Measurements from ENCODE around the gene DSC2. TPM values are rescaled to one million over a fixed set of nuclear protein-coding genes. Genes with fewer than 3 reads are reported as not detected.

The DSC2 gene
- total and polyA plus RNA-seq, 7 donors = 1.9 to 42.1 (median 3.3) TPM

DNA sequence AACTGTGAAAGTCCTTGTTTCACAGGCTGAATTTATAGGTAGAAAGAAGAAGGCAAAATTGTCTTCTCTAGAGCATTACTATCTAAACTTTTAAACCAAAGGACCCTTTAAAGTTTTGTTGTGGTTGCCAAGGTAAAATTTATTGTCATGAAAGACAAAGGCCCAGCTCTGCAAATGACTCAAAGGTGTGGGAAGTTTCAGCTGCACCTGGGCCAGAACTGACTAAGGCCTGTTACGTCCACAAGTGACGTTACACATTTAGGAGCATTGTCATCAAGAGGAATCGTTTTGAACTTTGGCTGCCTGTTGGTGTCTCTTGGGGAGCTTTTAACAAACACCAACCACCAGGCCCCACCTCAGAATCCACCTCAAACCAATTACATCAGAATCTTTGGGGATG, 51.6 kb downstream of the DSC2 start:
- no peak overlapping the region for H3K4me3 ChIP-seq
- no peak for DNase-seq
- H3K9me3 ChIP-seq = no peaks in the 10 kb centered on the region
- H3K27ac ChIP-seq = no peak overlapping the region
- TF ChIP-seq POLR2A (IDR thresholded peaks at IDR 0.05) (no peak), EP300 (IDR thresholded peaks at IDR 0.05) (no peak), POLR2AphosphoS5 (IDR thresholded peaks at IDR 0.05) (no peak)
- TF ChIP-seq, protein P1, sequence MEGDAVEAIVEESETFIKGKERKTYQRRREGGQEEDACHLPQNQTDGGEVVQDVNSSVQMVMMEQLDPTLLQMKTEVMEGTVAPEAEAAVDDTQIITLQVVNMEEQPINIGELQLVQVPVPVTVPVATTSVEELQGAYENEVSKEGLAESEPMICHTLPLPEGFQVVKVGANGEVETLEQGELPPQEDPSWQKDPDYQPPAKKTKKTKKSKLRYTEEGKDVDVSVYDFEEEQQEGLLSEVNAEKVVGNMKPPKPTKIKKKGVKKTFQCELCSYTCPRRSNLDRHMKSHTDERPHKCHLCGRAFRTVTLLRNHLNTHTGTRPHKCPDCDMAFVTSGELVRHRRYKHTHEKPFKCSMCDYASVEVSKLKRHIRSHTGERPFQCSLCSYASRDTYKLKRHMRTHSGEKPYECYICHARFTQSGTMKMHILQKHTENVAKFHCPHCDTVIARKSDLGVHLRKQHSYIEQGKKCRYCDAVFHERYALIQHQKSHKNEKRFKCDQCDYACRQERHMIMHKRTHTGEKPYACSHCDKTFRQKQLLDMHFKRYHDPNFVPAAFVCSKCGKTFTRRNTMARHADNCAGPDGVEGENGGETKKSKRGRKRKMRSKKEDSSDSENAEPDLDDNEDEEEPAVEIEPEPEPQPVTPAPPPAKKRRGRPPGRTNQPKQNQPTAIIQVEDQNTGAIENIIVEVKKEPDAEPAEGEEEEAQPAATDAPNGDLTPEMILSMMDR (IDR thresholded peaks at IDR 0.05) = no peak
- 85 to 89% methylated on average over 3 of the region's 3 CpGs for WGBS, 2 donors
- no peaks in the 10 kb centered on the region for H3K4me1 ChIP-seq
- no peaks in the 10 kb centered on the region for H3K27me3 ChIP-seq
- intact Hi-C loops (cut with DNase I) = no loop called here
- H3K36me3 ChIP-seq = no peaks in the 10 kb centered on the region

DNA sequence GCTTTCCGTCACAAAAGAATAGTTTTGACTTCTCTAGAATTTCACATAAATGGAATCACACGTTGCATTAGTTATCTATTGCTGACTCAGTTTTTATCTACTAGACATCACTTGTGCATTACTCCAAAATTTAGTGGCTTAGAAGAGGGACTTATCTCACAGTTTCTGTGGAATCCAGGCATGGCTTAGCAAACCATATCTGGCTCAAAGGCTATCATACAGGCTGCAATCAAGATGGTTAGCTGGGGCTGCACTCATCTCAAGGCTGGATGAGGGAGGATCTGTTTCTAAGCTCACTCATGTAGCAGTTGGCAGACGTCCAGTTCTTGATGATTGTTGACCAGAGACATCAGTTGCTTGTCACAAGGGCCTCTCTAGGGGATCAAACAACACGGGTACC, 53.0 kb downstream of the DSC2 start:
- no peaks in the 10 kb centered on the region for H3K9me3 ChIP-seq
- WGBS, 2 donors = 45 to 59% methylated on average over 4 of the region's 4 CpGs
- DNase-seq = no peak
- TF ChIP-seq EP300 (IDR thresholded peaks at IDR 0.05) = no peak
- TF ChIP-seq, protein P1 (IDR thresholded peaks at IDR 0.05) = no peak
- TF ChIP-seq POLR2AphosphoS5 (IDR thresholded peaks at IDR 0.05) = no peak
- no peak for TF ChIP-seq POLR2A (IDR thresholded peaks at IDR 0.05)
- H3K4me1 ChIP-seq = no peaks in the 10 kb centered on the region
- no peaks in the 10 kb centered on the region for H3K36me3 ChIP-seq
- H3K27ac ChIP-seq = no peak overlapping the region
- H3K4me3 ChIP-seq = no peak overlapping the region
- H3K27me3 ChIP-seq = peaks cover 0 to 5% (median 1%) of the 10 kb centered on the region in 3 donors
- intact Hi-C loops (cut with DNase I) = no loop called here

- Histone ChIP-seq H3K27ac (no peak overlapping the region), H3K36me3 (no peaks in the 10 kb centered on the region), H3K9me3 (no peaks in the 10 kb centered on the region), H3K4me3 (no peak overlapping the region), H3K27me3 (peaks cover 0 to 14% (median 3%) of the 10 kb centered on the region in 3 donors), H3K4me1 (no peaks in the 10 kb centered on the region)
- no peak for TF ChIP-seq EP300 (IDR thresholded peaks at IDR 0.05)
- TF ChIP-seq POLR2AphosphoS5 (IDR thresholded peaks at IDR 0.05) = no peak
- TF ChIP-seq, protein P1 (IDR thresholded peaks at IDR 0.05) = no peak
- TF ChIP-seq POLR2A (IDR thresholded peaks at IDR 0.05) = no peak
- no peak for DNase-seq
- 79 to 86% methylated on average over 2 of the region's 2 CpGs for WGBS, 2 donors
- intact Hi-C loops (cut with DNase I) = no loop called here
Measured at GRCh38 chr18:31048216-31048615, 54.0 kb downstream of the DSC2 start.

DNA sequence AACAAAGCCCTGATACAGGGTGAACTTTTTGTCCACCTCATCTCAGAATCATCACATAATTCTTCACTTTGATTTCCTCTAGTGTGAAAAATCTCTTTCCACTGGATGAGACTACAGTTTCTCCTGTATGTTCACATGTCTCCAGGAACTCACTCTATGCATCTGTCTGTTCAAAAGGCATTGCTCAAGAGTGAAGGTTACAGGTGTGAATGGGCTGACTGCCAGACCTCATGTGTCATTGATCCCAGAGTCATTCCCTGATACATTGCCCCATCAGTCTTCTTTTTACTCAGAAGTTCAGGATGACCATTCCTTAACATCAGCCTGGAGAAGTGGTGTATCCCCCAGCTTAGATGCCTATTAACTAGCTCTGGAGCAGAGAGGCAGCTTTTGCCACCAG, 55.3 kb downstream of the DSC2 start:
- peaks cover 8 to 27% (median 15%) of the 10 kb centered on the region in 3 donors for H3K27me3 ChIP-seq
- intact Hi-C loops (cut with DNase I) = no loop called here
- no peaks in the 10 kb centered on the region for H3K9me3 ChIP-seq
- H3K36me3 ChIP-seq = no peaks in the 10 kb centered on the region
- no peak overlapping the region for H3K27ac ChIP-seq
- peaks cover 0 to 11% (median 6%) of the 10 kb centered on the region in 4 donors for H3K4me1 ChIP-seq
- DNase-seq = no peak
- TF ChIP-seq POLR2AphosphoS5 (IDR thresholded peaks at IDR 0.05) (no peak), EP300 (IDR thresholded peaks at IDR 0.05) (no peak), POLR2A (IDR thresholded peaks at IDR 0.05) (no peak)
- TF ChIP-seq, protein P1 (IDR thresholded peaks at IDR 0.05) = no peak
- no peak overlapping the region for H3K4me3 ChIP-seq

- WGBS, 2 donors = 81 to 90% methylated on average over 6 of the region's 6 CpGs
- intact Hi-C loops (cut with DNase I) = no loop called here
- Histone ChIP-seq H3K27me3 (peaks cover 18 to 41% (median 22%) of the 10 kb centered on the region in 3 donors), H3K4me1 (peaks cover 0 to 24% (median 15%) of the 10 kb centered on the region in 4 donors), H3K36me3 (no peaks in the 10 kb centered on the region), H3K9me3 (no peaks in the 10 kb centered on the region), H3K27ac (no peak overlapping the region), H3K4me3 (no peak overlapping the region)
- TF ChIP-seq EP300 (IDR thresholded peaks at IDR 0.05) (no peak), POLR2AphosphoS5 (IDR thresholded peaks at IDR 0.05) (no peak), POLR2A (IDR thresholded peaks at IDR 0.05) (no peak)
- TF ChIP-seq, protein P1 (IDR thresholded peaks at IDR 0.05) = no peak
- no peak for DNase-seq
Measured at GRCh38 chr18:31045599-31045998, 56.6 kb downstream of the DSC2 start.
